Subcutaneous adipose tissue (tissue), 4 donors: ENCODE data around the gene LRP4. TPM values are rescaled to one million over a fixed set of nuclear protein-coding genes. Genes with fewer than 3 reads are reported as not detected.

Source experiments
- total RNA-seq, 4 donors: library from RNA; depleted of rRNA; stranded (reverse); fragments of >200 nt; gene quantifications; one replicate each; pipeline ENCODE4 v1.1.0, GENCODE V29; 2016
- TF ChIP-seq, protein P1 (sequence below): fragments of 450-650 bp; IDR thresholded peaks from one replicate; pipeline ENCODE4 v1.5.1; 2016; ENCODE audit warnings: low read depth, mild to moderate bottlenecking, control low read depth, antibody characterized with exemption, moderate library complexity

LRP4 gene
- total RNA-seq, 4 donors from 2014 or later: 2.9 to 5.1 (median 3.8) TPM

GRCh38 chr11:46840116-46840515 lies 78.2 kb downstream of the LRP4 start:
- TF ChIP-seq, protein P1, sequence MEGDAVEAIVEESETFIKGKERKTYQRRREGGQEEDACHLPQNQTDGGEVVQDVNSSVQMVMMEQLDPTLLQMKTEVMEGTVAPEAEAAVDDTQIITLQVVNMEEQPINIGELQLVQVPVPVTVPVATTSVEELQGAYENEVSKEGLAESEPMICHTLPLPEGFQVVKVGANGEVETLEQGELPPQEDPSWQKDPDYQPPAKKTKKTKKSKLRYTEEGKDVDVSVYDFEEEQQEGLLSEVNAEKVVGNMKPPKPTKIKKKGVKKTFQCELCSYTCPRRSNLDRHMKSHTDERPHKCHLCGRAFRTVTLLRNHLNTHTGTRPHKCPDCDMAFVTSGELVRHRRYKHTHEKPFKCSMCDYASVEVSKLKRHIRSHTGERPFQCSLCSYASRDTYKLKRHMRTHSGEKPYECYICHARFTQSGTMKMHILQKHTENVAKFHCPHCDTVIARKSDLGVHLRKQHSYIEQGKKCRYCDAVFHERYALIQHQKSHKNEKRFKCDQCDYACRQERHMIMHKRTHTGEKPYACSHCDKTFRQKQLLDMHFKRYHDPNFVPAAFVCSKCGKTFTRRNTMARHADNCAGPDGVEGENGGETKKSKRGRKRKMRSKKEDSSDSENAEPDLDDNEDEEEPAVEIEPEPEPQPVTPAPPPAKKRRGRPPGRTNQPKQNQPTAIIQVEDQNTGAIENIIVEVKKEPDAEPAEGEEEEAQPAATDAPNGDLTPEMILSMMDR: no peak

DNA sequence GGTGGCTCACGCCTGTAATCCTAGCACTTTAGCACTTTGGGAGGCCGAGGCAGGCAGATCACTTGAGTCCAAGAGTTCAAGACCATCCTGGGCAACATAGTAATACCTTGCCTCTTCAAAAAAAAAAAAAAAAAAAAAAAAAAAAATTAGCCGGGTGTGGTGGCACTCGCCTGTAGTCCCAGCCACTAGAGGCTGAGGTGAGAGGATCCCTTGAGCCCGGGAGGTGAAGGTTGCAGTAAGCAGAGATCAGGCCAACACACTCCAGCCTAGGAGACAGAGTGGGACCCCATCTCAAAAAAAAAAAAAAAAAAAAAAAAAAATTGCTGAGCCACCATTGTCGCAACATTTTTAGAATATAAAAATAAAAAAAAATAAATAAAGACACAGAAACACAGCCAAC lies 79.8 kb downstream of the LRP4 start:
- TF ChIP-seq, protein P1: no peak

GRCh38 chr11:46837860-46838259 lies 80.5 kb downstream of the LRP4 start:
- TF ChIP-seq, protein P1: no peak

DNA sequence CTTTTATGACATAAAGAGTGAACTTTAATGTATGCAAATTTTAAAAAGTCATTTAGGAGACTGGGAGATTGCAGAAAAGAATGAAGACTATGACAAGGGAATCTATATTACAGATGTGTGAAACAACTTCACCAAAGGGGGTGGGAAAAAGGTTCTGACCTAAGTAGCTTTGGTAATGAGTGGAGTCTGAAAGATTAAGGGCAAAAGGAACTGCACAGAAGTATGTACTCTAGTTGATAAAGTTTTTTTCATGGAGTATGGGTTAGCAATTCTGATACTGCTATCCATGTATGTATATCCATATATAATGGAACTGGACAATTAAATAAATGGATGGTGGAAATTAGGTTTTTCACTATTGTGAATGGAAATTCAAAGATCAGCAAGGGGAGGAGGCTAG lies 81.5 kb downstream of the LRP4 start:
- TF ChIP-seq, protein P1: no peak

DNA sequence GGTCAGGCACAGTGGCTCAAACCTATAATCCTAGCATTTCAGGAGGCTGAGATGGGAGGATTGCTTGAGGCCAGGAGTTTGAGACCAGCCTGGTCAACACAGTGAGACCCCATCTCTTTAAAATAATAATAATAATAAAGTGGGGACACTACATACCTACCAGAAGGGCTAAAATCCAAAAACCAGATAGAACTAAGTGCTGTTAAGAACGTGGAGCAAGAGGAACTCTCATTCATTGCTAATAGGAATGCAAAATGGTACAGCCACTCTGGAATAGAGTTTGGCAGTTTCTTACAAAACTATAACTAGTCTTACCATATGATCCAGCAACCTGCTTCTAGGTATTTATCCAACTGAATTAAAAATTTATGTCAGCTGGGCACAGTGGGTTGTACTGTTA lies 81.9 kb downstream of the LRP4 start:
- TF ChIP-seq, protein P1: no peak

DNA sequence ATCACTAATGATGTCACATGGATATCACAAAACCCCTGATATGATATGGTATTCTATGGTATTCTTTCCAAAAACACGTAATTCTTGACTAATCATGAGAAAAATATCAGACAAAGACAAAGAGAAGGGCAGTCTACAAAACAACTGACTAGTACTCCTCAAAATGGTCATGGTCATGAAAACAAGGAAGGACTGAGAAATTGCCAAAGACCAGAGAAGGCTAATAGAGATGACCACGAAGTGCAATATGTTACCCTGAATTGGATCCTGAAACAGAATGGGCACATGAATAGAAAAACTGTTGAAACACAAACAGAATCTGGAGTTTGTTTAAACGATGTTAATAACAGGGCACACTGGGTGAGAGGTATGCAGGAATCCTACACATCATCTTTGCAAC lies 82.5 kb downstream of the LRP4 start:
- TF ChIP-seq, protein P1: no peak

DNA sequence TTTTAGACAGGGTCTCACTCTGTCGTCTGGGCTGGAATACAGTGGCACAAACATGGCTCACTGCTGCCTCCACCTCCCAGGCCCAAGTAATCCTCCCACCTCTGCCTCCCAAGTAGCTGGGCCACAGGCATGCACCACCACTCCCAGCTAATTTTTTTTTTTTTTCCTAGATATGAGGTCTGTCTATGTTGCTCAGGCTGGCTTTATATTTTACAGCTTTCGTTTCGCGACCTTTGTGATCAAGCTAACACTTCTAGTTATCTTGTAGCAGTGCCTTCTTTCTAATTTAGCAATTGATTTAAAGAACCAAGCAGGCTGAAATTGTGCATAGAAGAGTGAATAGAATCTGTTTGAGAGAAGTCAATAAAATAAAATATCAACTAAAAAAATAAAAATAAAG lies 83.5 kb downstream of the LRP4 start:
- TF ChIP-seq, protein P1: no peak
